ENCODE measurements around the gene DENND1A.
A peak's percentile ranks its signal among the peaks of the same experiment; 100 is the strongest.

The DENND1A gene

GRCh38 chr9:123421186-123421585 is 508.7 kb downstream of the DENND1A start:
- Histone ChIP-seq H3K14ac (ENCODE audit: low read length) (no peak overlapping the region), H4K8ac (ENCODE audit: low read depth, low read length) (no peak overlapping the region), H3K4me1 (ENCODE audit: control insufficient read depth in 2 of 2, insufficient read depth in 1 of 2, low read depth in 1 of 2, low read length in 2 of 2) (peaks cover 39 to 61% of the 10 kb centered on the region in 2 donors), H2AK5ac (ENCODE audit: low read depth, low read length) (no peak overlapping the region), H3K23ac (ENCODE audit: low read depth, low read length, poor library complexity) (no peak overlapping the region), H3K79me1 (ENCODE audit: low read depth, low read length) (no peaks in the 10 kb centered on the region), H3K18ac (ENCODE audit: low read length) (peak overlapping the region; percentile 69), H3K4me3 (ENCODE audit: low read length in 2 of 2) (no peak overlapping the region), H2BK12ac (ENCODE audit: low read length) (no peak overlapping the region), H2BK5ac (ENCODE audit: low read length) (no peak overlapping the region), H2AFZ (ENCODE audit: low read length) (no peak overlapping the region), H3K9ac (ENCODE audit: low read depth, low read length, poor library complexity) (no peak overlapping the region), H4K91ac (ENCODE audit: low read depth, low read length, poor library complexity) (no peak overlapping the region), H3K9me3 (replicated peaks in 1 of 2; ENCODE audit: control insufficient read depth in 2 of 2, insufficient read depth in 1 of 2, low read depth in 1 of 2, low read length in 2 of 2) (no peaks in the 10 kb centered on the region), H3K4me2 (ENCODE audit: insufficient read depth, low read length, poor library complexity, severe bottlenecking) (no peak overlapping the region), H2BK120ac (ENCODE audit: low read depth, low read length) (no peak overlapping the region), H3K27me3 (ENCODE audit: control insufficient read depth in 3 of 3, insufficient read depth in 3 of 3, low read depth in 1 of 3, low read length in 3 of 3) (no peaks in the 10 kb centered on the region), H3K36me3 (replicated peaks in 1 of 2; ENCODE audit: control insufficient read depth in 2 of 2, insufficient read depth in 2 of 2, low read length in 2 of 2) (peaks cover 0 to 2% of the 10 kb centered on the region in 2 donors), H3K27ac (replicated peaks; ENCODE audit: low read length) (no peak overlapping the region), H2BK15ac (ENCODE audit: low read length) (no peak overlapping the region), H3K4ac (ENCODE audit: low read length) (no peak overlapping the region)
- no CpG with 5 or more reads among the region's 13 CpGs for WGBS, 2 donors (ENCODE audit: extremely low coverage in 2 of 2, insufficient read length in 2 of 2, insufficient replicate concordance in 1 of 2)
- no peak for DNase-seq (ENCODE audit: low spot score)

- Histone ChIP-seq H3K4me1 (ENCODE audit: control insufficient read depth in 2 of 2, insufficient read depth in 1 of 2, low read depth in 1 of 2, low read length in 2 of 2) (peaks cover 41 to 61% of the 10 kb centered on the region in 2 donors), H3K27ac (replicated peaks; ENCODE audit: low read length) (no peak overlapping the region)
- no CpG with 5 or more reads among the region's 17 CpGs for WGBS, 2 donors (ENCODE audit: extremely low coverage in 2 of 2, insufficient read length in 2 of 2, insufficient replicate concordance in 1 of 2)
These were observed 509.3 kb downstream of the DENND1A start for GRCh38 chr9:123420592-123421111.

GRCh38 chr9:123419721-123420591 is 510.0 kb downstream of the DENND1A start:
- no peak overlapping the region for H3K27ac ChIP-seq (replicated peaks; ENCODE audit: low read length)
- H2BK15ac ChIP-seq (ENCODE audit: low read length): no peak overlapping the region
- peak overlapping the region; percentile 0 for H2AFZ ChIP-seq (ENCODE audit: low read length)
- peaks cover 37 to 54% of the 10 kb centered on the region in 2 donors for H3K4me1 ChIP-seq (ENCODE audit: control insufficient read depth in 2 of 2, insufficient read depth in 1 of 2, low read depth in 1 of 2, low read length in 2 of 2)
- no peak overlapping the region for H3K4ac ChIP-seq (ENCODE audit: low read length)
- no peak overlapping the region for H3K4me3 ChIP-seq (ENCODE audit: low read length in 2 of 2)
- no peak overlapping the region for H2AK5ac ChIP-seq (ENCODE audit: low read depth, low read length)
- no CpG with 5 or more reads among the region's 31 CpGs for WGBS, 2 donors (ENCODE audit: extremely low coverage in 2 of 2, insufficient read length in 2 of 2, insufficient replicate concordance in 1 of 2)
- no peaks in the 10 kb centered on the region for H3K27me3 ChIP-seq (ENCODE audit: control insufficient read depth in 3 of 3, insufficient read depth in 3 of 3, low read depth in 1 of 3, low read length in 3 of 3)
- peak overlapping the region; percentile 49 for H3K14ac ChIP-seq (ENCODE audit: low read length)
- H3K4me2 ChIP-seq (ENCODE audit: insufficient read depth, low read length, poor library complexity, severe bottlenecking): no peak overlapping the region
- no peak overlapping the region for H3K9ac ChIP-seq (ENCODE audit: low read depth, low read length, poor library complexity)
- no peak overlapping the region for H2BK12ac ChIP-seq (ENCODE audit: low read length)
- no peak overlapping the region for H2BK120ac ChIP-seq (ENCODE audit: low read depth, low read length)
- peak overlapping the region; percentile 51 for H3K18ac ChIP-seq (ENCODE audit: low read length)
- H3K9me3 ChIP-seq (replicated peaks in 1 of 2; ENCODE audit: control insufficient read depth in 2 of 2, insufficient read depth in 1 of 2, low read depth in 1 of 2, low read length in 2 of 2): no peaks in the 10 kb centered on the region
- no peak for DNase-seq (ENCODE audit: low spot score)
- no peak overlapping the region for H2BK5ac ChIP-seq (ENCODE audit: low read length)
- no peaks in the 10 kb centered on the region for H3K79me1 ChIP-seq (ENCODE audit: low read depth, low read length)
- H4K8ac ChIP-seq (ENCODE audit: low read depth, low read length): no peak overlapping the region
- no peak overlapping the region for H4K91ac ChIP-seq (ENCODE audit: low read depth, low read length, poor library complexity)
- no peak overlapping the region for H3K23ac ChIP-seq (ENCODE audit: low read depth, low read length, poor library complexity)
- peaks cover 0 to 3% of the 10 kb centered on the region in 2 donors for H3K36me3 ChIP-seq (replicated peaks in 1 of 2; ENCODE audit: control insufficient read depth in 2 of 2, insufficient read depth in 2 of 2, low read length in 2 of 2)

More at GRCh38 chr9:123420592-123421111, 509.3 kb downstream of the DENND1A start:
- H3K36me3 ChIP-seq (replicated peaks in 1 of 2; ENCODE audit: control insufficient read depth in 2 of 2, insufficient read depth in 2 of 2, low read length in 2 of 2): peaks cover 0 to 3% of the 10 kb centered on the region in 2 donors
- H2AFZ ChIP-seq (ENCODE audit: low read length): peak overlapping the region; percentile 0
- no peak overlapping the region for H3K23ac ChIP-seq (ENCODE audit: low read depth, low read length, poor library complexity)
- peak overlapping the region; percentile 23 for H3K18ac ChIP-seq (ENCODE audit: low read length)
- no peak overlapping the region for H2BK15ac ChIP-seq (ENCODE audit: low read length)
- no peak overlapping the region for H2BK12ac ChIP-seq (ENCODE audit: low read length)
- H3K4me2 ChIP-seq (ENCODE audit: insufficient read depth, low read length, poor library complexity, severe bottlenecking): no peak overlapping the region
- no peak overlapping the region for H3K4me3 ChIP-seq (ENCODE audit: low read length in 2 of 2)
- DNase-seq (ENCODE audit: low spot score): no peak
- H3K79me1 ChIP-seq (ENCODE audit: low read depth, low read length): no peaks in the 10 kb centered on the region
- no peak overlapping the region for H3K14ac ChIP-seq (ENCODE audit: low read length)
- H2BK120ac ChIP-seq (ENCODE audit: low read depth, low read length): no peak overlapping the region
- no peak overlapping the region for H4K91ac ChIP-seq (ENCODE audit: low read depth, low read length, poor library complexity)
- no peak overlapping the region for H3K9ac ChIP-seq (ENCODE audit: low read depth, low read length, poor library complexity)
- no peak overlapping the region for H4K8ac ChIP-seq (ENCODE audit: low read depth, low read length)
- H2AK5ac ChIP-seq (ENCODE audit: low read depth, low read length): no peak overlapping the region
- H3K9me3 ChIP-seq (replicated peaks in 1 of 2; ENCODE audit: control insufficient read depth in 2 of 2, insufficient read depth in 1 of 2, low read depth in 1 of 2, low read length in 2 of 2): no peaks in the 10 kb centered on the region
- no peaks in the 10 kb centered on the region for H3K27me3 ChIP-seq (ENCODE audit: control insufficient read depth in 3 of 3, insufficient read depth in 3 of 3, low read depth in 1 of 3, low read length in 3 of 3)
- H3K4ac ChIP-seq (ENCODE audit: low read length): no peak overlapping the region
- no peak overlapping the region for H2BK5ac ChIP-seq (ENCODE audit: low read length)

DNA sequence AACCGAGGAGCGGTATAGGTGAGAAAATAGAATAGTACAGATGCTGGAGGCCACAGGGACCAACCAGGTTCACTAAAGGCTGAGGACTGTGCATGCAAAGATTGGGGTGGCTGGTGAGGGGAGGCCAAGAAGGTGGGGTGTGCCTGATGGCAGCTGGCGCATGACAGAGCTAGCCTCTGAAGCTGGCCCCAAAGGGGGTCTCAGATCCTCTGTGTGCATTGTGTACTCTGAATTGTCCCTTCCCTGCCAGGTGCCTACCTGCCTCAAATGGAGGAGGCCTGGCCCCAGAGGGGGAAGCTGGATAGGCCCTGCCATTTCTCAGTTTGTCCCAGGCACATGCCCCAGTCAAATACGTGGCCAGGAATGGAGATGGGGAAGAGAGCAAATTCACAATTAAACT is 510.8 kb downstream of the DENND1A start:
- Histone ChIP-seq H3K4me3 (ENCODE audit: low read length in 2 of 2) (no peak overlapping the region), H3K79me1 (ENCODE audit: low read depth, low read length) (no peaks in the 10 kb centered on the region), H2BK5ac (ENCODE audit: low read length) (no peak overlapping the region), H4K91ac (ENCODE audit: low read depth, low read length, poor library complexity) (no peak overlapping the region), H2AK5ac (ENCODE audit: low read depth, low read length) (peak overlapping the region; percentile 77), H3K18ac (ENCODE audit: low read length) (no peak overlapping the region), H3K23ac (ENCODE audit: low read depth, low read length, poor library complexity) (peak overlapping the region; percentile 90), H4K8ac (ENCODE audit: low read depth, low read length) (no peak overlapping the region), H2BK12ac (ENCODE audit: low read length) (no peak overlapping the region), H2BK15ac (ENCODE audit: low read length) (no peak overlapping the region), H3K27me3 (ENCODE audit: control insufficient read depth in 3 of 3, insufficient read depth in 3 of 3, low read depth in 1 of 3, low read length in 3 of 3) (no peaks in the 10 kb centered on the region), H3K36me3 (replicated peaks in 1 of 2; ENCODE audit: control insufficient read depth in 2 of 2, insufficient read depth in 2 of 2, low read length in 2 of 2) (peaks cover 0 to 3% of the 10 kb centered on the region in 2 donors), H3K9ac (ENCODE audit: low read depth, low read length, poor library complexity) (no peak overlapping the region), H2AFZ (ENCODE audit: low read length) (no peak overlapping the region), H2BK120ac (ENCODE audit: low read depth, low read length) (no peak overlapping the region), H3K14ac (ENCODE audit: low read length) (no peak overlapping the region), H3K4me1 (ENCODE audit: control insufficient read depth in 2 of 2, insufficient read depth in 1 of 2, low read depth in 1 of 2, low read length in 2 of 2) (peaks cover 35 to 54% of the 10 kb centered on the region in 2 donors), H3K9me3 (replicated peaks in 1 of 2; ENCODE audit: control insufficient read depth in 2 of 2, insufficient read depth in 1 of 2, low read depth in 1 of 2, low read length in 2 of 2) (no peaks in the 10 kb centered on the region), H3K4ac (ENCODE audit: low read length) (no peak overlapping the region), H3K27ac (replicated peaks; ENCODE audit: low read length) (no peak overlapping the region), H3K4me2 (ENCODE audit: insufficient read depth, low read length, poor library complexity, severe bottlenecking) (no peak overlapping the region)
- no CpG with 5 or more reads among the region's 4 CpGs for WGBS, 2 donors (ENCODE audit: extremely low coverage in 2 of 2, insufficient read length in 2 of 2, insufficient replicate concordance in 1 of 2)
- DNase-seq (ENCODE audit: low spot score): no peak

Measured in neuronal stem cell (in vitro differentiated cells).